Renal pelvis (tissue), 4 donors: ENCODE measurements around the gene SLC25A17. TPM values are rescaled to one million over a fixed set of nuclear protein-coding genes. Genes with fewer than 3 reads are reported as not detected.
"Not testable (repeated sequence)": the region's sequence is repeated elsewhere in the genome, so short reads cannot be mapped to it uniquely, and the experiment has no call there.

ENCODE experiments used
- DNase-seq: peaks from one replicate; pipeline ENCODE4 v3.0.0-alpha.2; 2013
- polyA plus RNA-seq, 3 donors: library from polyadenylated mRNA; unstranded; fragments of 120-200 nt; gene quantifications; one replicate each; pipeline ENCODE4 v1.2.1, GENCODE V29; 2013; ENCODE audit not compliant: insufficient read length in 3 of 3

Gene SLC25A17
- polyA plus RNA-seq, 3 donors, result 38.1 to 42.8 (median 42.8) TPM

DNA sequence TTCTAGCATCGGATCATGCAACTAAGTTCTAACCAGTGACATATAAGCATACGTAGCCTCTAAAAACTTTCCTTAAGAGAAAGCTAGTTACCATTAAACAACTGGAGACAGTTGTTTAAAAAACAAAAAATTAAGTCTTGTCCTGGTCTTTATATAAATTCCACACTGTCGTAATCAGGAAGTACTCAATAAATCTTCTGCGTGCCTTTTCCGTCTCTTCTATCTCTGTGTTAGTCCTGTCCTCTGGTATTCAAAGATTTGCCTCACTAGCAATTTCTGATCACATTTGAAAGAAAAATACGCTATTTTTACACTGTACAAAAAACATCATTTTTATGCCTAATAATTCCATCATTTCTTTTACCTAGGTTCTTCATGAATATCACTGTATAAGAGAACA lies 10.0 kb upstream of the SLC25A17 start:
- DNase-seq, result no peak

DNA sequence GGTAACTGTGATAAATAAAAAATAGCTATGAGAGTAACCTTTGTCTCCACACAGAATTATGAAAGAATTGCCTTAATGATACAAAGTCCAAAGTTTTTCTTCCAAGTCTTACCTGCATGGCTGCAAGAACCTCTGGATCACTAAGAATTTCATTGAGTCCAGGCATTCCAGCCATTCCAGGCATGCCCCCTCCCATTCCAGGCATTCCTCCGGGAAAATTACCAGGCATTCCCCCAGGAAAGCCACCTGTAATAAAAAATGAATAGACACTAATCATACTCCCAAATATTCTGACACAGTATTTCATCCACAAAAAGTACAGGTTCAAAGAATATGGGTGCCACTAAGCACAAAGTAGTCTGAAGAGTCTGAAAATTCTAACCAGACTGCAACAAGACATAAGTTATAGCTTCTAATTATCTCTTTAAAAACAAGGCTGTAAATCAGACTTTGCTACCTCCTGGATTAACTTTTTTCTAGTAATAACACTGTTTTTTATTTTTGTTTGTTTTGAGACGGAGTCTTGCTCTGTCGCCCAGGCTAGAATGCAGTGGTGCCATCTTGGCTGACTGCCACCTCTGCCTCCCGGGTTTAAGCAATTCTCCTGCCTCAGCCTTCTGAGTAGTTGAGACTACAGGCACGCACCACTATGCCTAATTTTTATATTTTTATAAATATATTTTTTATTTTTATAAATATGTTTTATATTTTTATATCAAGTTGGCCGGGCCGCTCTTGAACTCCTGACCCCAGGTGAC lies 8.0 kb upstream of the SLC25A17 start:
- DNase-seq, result peak; percentile 10

DNA sequence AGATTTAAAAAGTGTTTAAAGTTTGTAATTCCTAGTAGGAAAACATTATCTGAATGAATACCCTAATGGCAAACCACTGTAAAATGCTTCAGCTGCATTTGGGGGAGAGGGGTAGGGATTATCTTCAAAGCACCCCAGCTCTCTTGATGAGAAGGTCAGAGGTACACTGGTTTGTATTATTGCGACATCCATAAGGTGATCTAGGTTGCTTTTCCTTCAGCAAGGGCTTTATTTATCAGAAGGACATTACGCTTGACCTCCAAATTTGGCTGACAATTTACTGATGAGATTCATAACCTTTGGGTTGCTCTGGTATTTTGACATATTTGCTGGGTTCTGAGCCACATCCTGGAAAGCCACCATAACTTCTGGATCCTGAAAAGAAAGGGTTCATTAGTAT lies 7.1 kb upstream of the SLC25A17 start:
- not testable (repeated sequence) for DNase-seq

DNA sequence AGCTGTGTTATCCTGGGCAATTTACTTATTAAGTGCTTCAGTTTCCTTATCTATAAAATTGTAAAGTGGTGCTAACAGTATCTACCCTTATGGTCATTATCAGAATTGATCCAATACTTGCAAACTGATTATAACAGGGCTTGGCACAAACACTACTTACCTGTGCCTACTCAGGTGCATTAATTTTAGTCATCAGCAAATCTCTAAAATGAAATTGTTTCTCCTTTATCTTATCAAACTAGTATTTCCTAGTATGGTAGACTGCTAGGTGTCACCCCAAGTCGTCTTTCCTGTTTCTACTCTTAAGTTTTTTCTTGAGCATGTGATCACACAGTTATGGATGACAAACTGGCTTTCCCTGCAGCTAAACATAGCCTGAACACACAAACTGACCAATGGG lies 4.3 kb upstream of the SLC25A17 start:
- DNase-seq, result no peak

DNA sequence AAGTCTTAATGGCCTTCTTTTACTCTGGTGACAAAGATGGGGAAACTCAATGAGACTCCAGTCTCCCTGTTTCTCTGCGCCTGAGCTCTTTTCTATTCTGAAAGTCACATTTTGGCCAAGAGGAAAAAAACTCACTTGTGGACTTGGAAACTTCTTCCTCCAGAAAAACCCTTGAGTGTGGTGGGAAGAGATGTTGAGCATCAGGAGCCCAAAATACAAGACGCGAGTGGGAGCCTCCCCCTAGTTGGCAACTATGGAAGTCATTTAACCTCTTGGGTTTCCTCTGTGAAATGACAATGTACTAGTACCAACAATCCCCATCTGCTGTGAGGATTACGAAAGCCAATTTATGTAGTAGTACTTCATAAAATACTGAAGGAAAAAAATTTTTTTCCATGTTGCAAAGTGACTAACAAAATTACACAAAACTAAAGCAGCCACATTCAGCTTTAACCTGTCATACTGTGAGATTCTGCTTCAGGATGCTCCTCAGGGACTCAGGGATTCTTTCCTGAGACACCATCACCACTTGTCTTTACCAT lies 524 bp upstream of the SLC25A17 start:
- DNase-seq, result no peak

DNA sequence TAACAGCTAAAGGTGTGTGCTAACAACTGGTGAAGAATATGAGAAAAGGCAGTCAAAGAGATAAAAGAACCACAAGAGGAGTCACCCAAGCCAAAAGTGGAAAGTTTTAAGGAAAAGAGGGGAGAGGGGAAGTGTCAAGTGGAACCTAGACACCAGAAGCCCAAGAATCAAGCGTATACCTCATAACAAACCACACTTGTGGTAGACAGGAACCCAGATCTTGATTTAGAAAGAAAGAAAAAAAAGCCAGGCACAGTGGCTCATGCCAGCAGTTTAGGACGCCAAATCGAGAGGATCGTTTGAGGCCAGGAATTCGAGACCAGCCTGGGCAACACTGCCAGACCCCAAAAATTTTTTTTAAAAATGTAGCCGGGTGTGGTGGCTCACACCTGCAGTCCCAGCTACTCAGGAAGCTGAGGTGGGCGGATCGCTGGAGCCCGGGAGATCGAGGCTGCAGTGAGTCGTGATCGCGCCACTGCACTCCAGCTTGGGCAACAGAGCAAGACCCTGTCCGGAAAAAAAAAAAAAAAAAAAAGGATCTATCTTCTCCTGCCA lies 877 bp downstream of the SLC25A17 start:
- no peak for DNase-seq

DNA sequence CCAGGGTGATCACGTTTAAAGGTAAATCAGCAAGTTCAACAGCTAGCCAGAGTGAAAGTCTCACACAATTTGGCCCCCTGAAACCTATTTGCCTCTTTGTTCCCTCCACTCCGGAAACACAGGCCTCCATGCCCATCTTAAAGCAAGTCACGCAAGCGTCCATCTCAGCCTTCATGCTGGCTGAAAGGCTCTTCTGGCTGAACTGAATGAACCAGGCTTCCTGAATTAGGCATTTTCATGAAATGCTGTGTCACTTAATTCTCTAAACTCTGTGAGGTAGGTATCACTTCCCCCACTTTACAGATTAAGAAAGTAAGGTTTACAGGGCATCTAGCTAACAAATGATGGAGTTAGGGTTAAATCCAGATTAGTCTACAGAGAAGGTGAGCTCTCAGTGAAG lies 1.4 kb downstream of the SLC25A17 start:
- DNase-seq, result no peak

DNA sequence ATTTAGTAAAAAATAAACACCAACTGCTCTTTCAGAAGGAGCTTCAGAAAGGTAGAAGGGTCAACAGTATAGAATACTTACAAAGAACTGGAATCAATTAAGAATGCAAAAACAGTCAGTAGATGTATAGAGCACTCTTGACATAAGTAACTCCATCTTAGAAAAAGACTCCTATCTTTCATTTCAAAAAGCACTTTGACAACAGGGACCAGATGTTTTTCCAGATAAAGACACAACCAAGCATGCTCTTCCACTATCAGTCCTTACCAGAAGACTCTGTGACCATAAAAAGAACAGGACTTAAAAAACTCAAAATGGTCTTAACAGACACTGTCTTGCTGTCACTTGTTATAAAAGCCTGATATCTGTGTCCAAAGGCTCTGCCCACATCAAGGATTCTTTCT lies 5.2 kb downstream of the SLC25A17 start:
- DNase-seq, result no peak

DNA sequence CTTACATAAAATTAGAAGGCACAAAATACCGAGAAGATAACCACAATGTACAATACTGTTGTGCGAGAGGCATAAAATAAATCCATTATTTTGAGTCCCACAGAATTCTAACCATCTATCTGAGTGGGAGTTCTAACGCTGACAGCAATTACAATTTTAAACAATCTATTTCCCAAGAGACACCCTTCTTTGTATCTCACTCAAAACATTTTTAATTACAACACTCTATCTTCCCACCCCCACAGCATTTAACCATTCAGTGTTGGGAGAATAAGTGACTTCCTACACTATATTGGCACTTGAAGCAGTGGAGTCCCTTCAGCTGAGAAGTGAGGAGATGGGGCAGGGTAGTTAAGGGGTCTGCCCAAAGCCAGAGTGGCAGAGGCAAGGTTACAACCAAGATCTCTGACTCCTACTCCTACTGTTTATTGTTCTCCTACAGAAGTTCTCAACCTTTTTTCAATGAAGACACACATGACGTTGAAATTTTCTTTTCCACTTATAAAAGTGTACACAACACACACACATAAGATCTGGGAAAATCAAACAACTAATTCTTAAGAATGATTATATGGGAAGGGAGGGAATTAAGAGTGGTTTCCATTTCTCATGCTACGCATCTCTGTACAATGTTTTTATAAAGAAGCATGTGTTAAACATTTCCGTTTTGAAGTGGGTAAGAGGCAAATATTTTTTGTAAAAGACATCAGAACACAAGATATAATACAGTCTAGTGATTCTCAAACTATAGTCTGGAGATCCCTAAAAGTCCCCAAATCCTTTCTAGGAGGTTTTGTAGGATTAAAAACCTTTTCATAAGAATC lies 10.9 kb downstream of the SLC25A17 start:
- DNase-seq, result no peak

DNA sequence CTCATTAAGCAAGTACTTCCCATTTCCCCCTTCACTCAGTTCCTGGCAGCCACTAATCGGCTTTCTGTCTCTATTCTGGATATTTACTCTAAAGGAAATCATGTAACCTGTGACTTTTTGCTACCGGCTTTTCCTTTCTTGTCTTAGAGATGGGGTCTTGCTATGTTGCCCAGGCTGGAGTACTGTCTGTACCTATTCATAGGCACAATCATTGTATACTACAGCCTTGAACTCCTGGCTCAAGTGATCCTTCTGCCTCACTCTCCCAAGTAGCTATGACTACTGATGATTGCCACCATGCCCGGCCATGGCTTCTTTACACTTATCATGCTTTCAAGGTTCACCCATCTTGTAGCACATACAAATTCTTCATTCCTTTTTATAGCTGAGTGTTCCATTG lies 12.4 kb downstream of the SLC25A17 start:
- DNase-seq, result no peak

DNA sequence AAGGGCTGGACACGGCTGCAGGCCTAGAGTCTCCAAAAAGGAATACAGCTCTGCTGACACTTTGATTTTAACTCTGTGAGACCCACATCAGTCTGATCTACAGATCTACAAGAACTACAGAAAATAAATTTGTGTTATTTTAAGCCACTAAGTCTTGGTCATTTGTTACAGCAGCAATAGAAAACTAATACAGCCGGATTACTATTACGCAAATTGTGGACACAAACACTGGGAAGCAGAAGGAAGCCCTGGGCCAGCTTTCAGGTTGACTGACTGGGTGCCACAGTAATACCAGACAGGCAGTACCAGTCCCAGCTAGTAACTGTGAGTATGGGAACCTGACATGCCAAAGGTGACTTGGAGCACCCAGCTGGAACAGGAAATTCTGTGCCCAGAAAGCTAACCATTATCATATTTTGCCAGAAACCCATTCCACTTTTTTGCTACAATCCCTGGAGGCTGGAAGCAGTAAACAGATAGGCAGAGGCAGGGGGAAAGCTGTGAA lies 13.4 kb downstream of the SLC25A17 start:
- DNase-seq, result no peak

DNA sequence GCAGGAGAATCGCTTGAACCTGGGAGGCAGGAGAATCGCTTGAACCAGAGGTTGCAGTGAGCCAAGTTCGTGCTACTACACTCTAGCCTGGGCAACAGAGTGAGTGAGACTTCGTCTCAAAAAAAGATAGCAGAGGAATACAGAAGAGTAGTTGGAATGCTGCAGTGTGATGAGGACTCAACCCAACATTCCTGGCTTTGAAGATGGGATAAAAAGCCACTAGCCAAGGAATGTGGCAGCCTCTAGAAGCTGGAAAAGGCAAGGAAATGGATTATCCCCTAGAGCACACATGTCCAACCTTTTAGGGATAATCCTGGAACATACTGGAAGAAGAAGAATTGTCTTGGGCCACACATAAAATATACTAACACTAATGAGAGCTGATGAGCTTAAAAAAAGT lies 13.9 kb downstream of the SLC25A17 start:
- DNase-seq, result no peak

DNA sequence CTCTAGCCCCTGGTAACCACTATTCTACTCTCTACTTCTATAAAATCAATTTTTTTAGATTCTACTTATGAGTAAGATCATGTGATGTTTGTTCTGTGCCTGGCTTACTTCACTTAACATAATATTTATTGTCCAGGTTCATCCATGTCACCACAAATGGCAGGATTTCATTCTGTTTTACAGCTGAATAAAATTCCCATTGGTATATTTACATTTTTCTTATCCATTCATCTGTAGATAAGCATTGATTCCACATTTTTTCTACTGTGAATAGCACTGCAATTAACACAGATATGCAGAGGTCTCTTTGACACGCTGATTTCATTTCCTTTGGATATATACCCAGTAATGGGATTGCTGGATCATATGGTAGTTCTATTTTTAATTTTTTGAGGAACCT lies 15.8 kb downstream of the SLC25A17 start:
- DNase-seq, result no peak

DNA sequence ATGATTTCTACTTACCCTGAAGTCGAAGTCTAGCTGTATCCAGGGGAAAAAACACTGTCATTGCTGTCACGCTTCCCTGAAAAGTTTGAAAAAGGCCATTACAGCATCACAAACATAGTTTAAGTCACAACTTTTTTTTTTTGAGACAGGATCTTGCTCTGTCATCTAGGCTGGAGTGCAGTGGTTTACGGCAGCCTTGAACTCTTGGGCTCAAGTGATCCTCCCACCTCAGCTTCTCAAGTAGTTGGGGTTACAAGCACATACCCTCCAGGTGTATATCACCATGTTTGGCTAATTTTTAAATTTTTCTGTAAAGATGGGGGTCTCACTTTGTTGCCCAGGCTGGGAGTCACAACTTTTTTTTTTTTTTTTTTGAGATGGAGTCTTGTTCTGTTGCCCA lies 20.1 kb downstream of the SLC25A17 start:
- DNase-seq, result no peak

DNA sequence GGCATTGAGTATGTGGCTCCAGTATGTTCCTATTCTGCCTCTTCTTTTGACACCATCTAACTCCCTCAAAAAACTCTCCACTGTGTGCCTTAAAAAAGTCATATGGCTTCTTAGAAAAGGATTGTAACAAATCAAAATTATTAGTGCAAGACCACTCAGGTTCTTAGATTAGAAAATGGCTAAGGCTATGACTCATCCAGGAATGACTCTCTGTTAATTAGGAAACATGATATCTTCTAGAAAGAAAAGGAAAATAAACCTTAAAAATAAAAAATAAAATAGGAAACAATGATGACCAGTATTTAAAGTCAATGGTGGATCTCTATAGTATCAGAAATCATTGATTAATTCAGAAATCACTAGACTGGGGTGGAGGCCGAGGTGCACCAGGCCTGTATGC lies 21.7 kb downstream of the SLC25A17 start:
- no peak for DNase-seq

DNA sequence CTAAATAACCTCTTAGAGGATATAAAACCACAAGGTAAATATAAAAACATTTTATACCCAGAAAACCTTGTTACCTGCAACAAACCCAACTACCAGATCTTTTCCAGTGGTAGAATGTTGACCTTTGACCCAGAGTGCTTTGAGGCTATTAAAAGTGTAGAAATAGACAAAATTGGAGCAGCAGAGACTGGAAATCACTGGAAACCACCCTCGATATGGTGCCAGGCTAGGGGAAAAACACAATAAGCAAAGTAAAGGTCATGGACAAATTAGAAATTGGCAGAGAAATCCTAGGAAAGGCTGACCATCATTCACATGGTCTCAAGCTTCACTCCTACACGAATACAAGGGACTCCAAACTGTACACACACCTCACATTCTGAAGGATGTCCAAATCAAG lies 26.7 kb downstream of the SLC25A17 start:
- no peak for DNase-seq

DNA sequence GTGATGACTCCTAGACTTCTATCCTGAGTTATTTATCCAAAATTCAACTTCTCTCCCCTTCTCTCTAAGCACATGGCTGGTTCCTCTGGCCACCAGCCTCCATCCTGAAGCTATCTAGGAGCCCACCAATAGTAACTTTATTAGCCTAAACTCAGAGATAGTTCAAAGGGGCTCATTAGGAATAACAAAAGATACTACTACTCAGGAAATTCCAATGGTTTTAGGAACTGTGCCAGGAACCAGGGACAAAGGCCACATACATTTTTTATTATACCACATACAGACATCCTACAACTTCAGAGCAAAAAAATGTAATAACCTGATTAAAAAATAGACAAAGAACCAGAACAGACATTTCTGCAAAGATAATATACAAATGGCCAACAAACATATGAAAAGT lies 27.9 kb downstream of the SLC25A17 start:
- no peak for DNase-seq

DNA sequence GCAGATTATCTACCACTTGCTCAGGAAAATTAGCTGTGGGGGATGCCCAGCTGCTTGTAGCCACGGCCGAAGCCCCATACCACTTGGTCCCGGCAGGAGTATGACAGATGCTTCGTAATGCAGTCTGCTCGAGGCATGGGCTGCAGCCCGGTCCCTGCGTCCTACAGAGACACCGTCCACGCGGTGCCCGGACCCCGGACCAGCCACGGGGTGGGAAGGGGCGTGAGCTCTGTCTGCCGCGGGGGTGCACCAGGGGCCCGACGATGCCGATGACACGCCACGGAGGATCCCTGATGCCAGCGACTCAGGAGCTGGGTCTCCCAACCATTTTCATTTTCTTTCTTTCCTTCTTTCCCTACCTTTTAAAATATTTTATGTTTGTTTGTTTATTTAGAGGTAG lies 30.0 kb downstream of the SLC25A17 start:
- DNase-seq, result no peak

DNA sequence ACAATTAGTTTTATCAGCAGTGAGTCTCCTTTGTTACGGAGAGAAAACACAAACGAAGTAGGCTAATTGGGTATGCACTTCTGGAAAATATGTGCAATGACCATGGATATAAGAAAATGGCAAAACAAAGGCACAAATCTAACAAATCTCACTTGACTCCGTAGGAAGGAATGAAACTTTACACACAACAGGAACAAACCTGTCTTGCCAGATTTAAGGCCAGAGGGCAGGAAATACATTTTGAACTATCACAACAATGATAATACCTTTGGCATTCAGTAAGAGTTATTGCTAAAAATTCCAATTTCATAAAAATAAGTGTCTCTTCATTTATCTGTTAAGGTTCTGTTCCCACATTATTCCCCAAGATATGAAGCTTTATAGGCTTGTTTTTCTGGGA lies 36.6 kb downstream of the SLC25A17 start:
- DNase-seq, result no peak

DNA sequence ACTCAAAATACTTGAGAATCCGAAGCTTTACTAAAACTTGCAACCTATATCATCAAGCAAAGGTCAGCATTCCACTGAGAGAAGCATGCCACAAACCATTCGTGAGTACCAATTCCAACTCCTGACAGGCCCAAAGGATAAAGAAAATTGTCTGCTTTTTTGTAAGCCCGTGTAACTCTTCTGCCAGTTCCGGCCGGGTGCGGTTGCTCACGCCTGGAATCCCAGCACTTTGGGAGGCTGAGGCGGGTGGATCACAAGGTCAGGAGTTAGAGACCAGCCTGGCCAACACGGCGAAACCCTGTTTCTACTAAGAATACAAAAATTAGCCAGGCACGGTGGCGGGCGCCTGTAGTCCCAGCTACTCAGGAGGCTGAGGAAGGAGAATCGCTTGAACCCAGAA lies 37.4 kb downstream of the SLC25A17 start:
- DNase-seq, result not testable (repeated sequence)

DNA sequence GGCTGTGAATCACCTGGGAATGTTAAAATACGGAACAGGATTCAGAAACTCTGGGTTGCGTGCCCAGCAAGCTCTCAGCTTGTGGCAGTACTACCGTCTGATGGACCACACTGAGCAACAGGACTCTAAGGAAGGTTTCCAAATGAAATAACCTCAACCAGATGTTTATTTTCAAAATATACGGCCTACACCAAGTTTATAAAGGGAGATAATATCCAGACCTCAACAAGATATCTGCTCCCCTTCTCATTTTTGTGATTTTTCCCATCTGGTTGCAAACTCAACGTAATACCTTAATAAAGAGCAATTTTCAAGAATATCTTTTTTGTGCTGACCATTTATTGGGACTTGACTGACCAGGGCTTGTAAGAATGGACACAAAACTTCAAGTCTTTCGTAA lies 49.4 kb downstream of the SLC25A17 start:
- no peak for DNase-seq

DNA sequence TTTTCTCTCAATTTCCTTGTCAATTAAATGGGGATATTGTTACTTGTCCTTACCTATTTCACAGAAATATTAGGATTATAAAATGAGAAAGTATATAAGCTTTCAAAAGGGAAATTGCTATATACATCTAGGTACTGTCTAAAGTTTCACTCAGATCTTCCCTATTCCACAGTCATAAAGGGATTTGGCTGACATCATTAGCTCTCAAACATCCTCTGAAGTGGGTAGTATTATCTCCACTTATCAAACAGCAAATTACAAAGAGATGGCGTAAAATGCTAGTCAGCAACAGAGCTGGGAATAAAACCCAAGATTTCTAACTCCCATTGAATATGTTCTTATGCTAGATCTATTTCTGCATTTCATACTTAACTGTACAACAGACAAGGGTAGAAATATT lies 50.9 kb downstream of the SLC25A17 start:
- no peak for DNase-seq

DNA sequence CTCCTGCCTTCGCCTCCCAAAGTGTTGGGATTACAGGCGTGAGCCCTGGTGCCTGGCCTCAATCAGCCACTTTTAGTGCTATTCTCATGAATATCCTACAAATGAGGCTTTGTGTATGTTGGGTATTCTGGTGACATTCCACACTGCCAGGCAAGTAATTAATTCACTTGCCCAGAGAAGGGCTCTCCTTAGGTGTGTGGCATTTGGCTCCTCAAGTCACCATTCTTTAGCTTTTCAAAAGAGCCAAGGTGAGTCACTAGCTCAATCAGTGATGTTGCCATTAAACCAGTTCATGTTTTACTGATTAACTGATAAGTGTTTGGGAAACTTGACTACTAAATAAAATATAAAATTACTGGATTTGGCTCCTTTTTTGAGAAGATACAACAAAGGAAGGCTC lies 52.2 kb downstream of the SLC25A17 start:
- no peak for DNase-seq
